CD14-positive monocyte (primary cell): Measurements from ENCODE around the gene LSM5. TPM values are rescaled to one million over a fixed set of nuclear protein-coding genes. Genes with fewer than 3 reads are reported as not detected.

Source experiments
- DNase-seq, 3 donors: peaks; one replicate each; pipeline ENCODE4 v3.0.0-alpha.2; 2011 to 2022
- H2AFZ ChIP-seq: 2 replicates; pipeline ENCODE4 v1.6.0; 2012; ENCODE audit warnings: mild to moderate bottlenecking, low read depth, low read length, inconsistent platforms; ENCODE audit not compliant: insufficient read depth, poor library complexity, severe bottlenecking
- H3K27ac ChIP-seq, 2 donors: 1 replicate in 1 of 2; 2 replicates in 1 of 2; pipeline ENCODE4 v1.5.1; 2012 to 2013; ENCODE audit warnings: low read length in 2 of 2, control low read depth in 1 of 2, inconsistent platforms in 1 of 2, low read depth in 1 of 2, mild to moderate bottlenecking in 1 of 2
- H3K27me3 ChIP-seq, 2 donors: one replicate each; pipeline versions ENCODE4 v1.6.0 to v1.6.1; 2011 to 2013; ENCODE audit warnings: low read length in 2 of 2; ENCODE audit not compliant: control insufficient read depth in 2 of 2, insufficient read depth in 2 of 2
- H3K36me3 ChIP-seq, 2 donors: replicated peaks in 1 of 2; 1 replicate in 1 of 2; 2 replicates in 1 of 2; pipeline versions ENCODE4 v1.5.1 to v1.6.1; 2012 to 2013; ENCODE audit warnings: low read length in 2 of 2, control low read depth in 1 of 2, inconsistent platforms in 1 of 2, mild to moderate bottlenecking in 1 of 2; ENCODE audit not compliant: insufficient read depth in 2 of 2, control insufficient read depth in 1 of 2
- H3K4me1 ChIP-seq, 2 donors: 1 replicate in 1 of 2; 2 replicates in 1 of 2; pipeline versions ENCODE4 v1.5.1 to v1.6.1; 2012 to 2013; ENCODE audit warnings: low read length in 2 of 2, control low read depth in 1 of 2, inconsistent platforms in 1 of 2, mild to moderate bottlenecking in 1 of 2, moderate library complexity in 1 of 2; ENCODE audit not compliant: insufficient read depth in 2 of 2, control insufficient read depth in 1 of 2
- H3K4me2 ChIP-seq: replicated peaks from 2 replicates; pipeline ENCODE3; 2012; ENCODE audit warnings: low read length, moderate library complexity, mild to moderate bottlenecking; ENCODE audit not compliant: poor library complexity, severe bottlenecking; ENCODE audit errors: extremely low read depth
- H3K4me3 ChIP-seq, 3 experiments: fragments of 200-600 bp in 1 of 3; sonication (generic) in 1 of 3; replicated peaks in 1 of 3; 1 replicate in 2 of 3; 2 replicates in 1 of 3; pipeline ENCODE4 v1.5.1; 2011 to 2013; ENCODE audit warnings: low read length in 3 of 3, mild to moderate bottlenecking in 3 of 3, control low read depth in 2 of 3, low read depth in 2 of 3, inconsistent platforms in 1 of 3, moderate library complexity in 1 of 3
- H3K79me2 ChIP-seq: 2 replicates; pipeline ENCODE4 v1.6.0; 2012; ENCODE audit warnings: mild to moderate bottlenecking, control low read depth, inconsistent platforms, low read length, moderate library complexity; ENCODE audit not compliant: insufficient read depth
- H3K9ac ChIP-seq: 2 replicates; pipeline ENCODE4 v1.6.0; 2017; ENCODE audit warnings: low read length, mild to moderate bottlenecking; ENCODE audit not compliant: insufficient read depth, poor library complexity, severe bottlenecking
- H3K9me3 ChIP-seq, 2 donors: replicated peaks in 1 of 2; 1 replicate in 1 of 2; 2 replicates in 1 of 2; pipeline versions ENCODE4 v1.5.1 to v1.6.1; 2012 to 2013; ENCODE audit warnings: low read length in 2 of 2, control low read depth in 1 of 2; ENCODE audit not compliant: control insufficient read depth in 1 of 2, insufficient read depth in 1 of 2
- H4K20me1 ChIP-seq: 2 replicates; pipeline ENCODE4 v1.6.0; 2012; ENCODE audit warnings: mild to moderate bottlenecking, low read length, control low read depth, moderate library complexity; ENCODE audit not compliant: insufficient read depth
- H3K27ac Mint-ChIP-seq, 7 donors: one replicate each; pipeline ENCODE4 v1.8.0; 2020; ENCODE audit warnings: mild to moderate bottlenecking in 7 of 7, mixed read lengths in 7 of 7, moderate library complexity in 6 of 7, inconsistent platforms in 2 of 7
- H3K27me3 Mint-ChIP-seq, 3 donors: one replicate each; pipeline ENCODE4 v1.8.0; 2021 to 2022; ENCODE audit warnings: low read depth in 3 of 3, mild to moderate bottlenecking in 3 of 3, mixed read lengths in 3 of 3, moderate library complexity in 3 of 3, inconsistent platforms in 1 of 3
- H3K36me3 Mint-ChIP-seq, 2 donors: one replicate each; pipeline ENCODE4 v1.8.0; 2020; ENCODE audit warnings: mixed read lengths in 2 of 2, inconsistent platforms in 1 of 2, mild to moderate bottlenecking in 1 of 2
- H3K4me1 Mint-ChIP-seq: one replicate; pipeline ENCODE4 v1.8.0; 2020; ENCODE audit warnings: mild to moderate bottlenecking, mixed read lengths
- H3K4me3 Mint-ChIP-seq, 2 donors: one replicate each; pipeline ENCODE4 v1.8.0; 2020; ENCODE audit warnings: mild to moderate bottlenecking in 2 of 2, mixed read lengths in 2 of 2, moderate library complexity in 1 of 2
- H3K9me3 Mint-ChIP-seq, 7 donors: one replicate each; pipeline ENCODE4 v1.8.0; 2020 to 2022; ENCODE audit warnings: mixed read lengths in 7 of 7, mild to moderate bottlenecking in 6 of 7, moderate library complexity in 6 of 7, inconsistent platforms in 2 of 7
- CTCF ChIP-seq: fragments of 200-600 bp; IDR thresholded peaks from one replicate; pipeline ENCODE4 v1.8.0; 2022; ENCODE audit warnings: antibody characterized with exemption, mild to moderate bottlenecking
- WGBS: methylation state at CpG from one replicate; pipeline ENCODE4 v1.1.5; 2013; ENCODE audit warnings: missing lambda C conversion rate; ENCODE audit not compliant: insufficient coverage; 5-methylcytosine and 5-hydroxymethylcytosine counted together
- intact Hi-C, 2 donors: fragments of 100-400 bp; cut with micrococcal nuclease; formaldehyde crosslinking; loops; one replicate each; pipeline versions ENCODE4 v1.15.0 to v1.15.1; 2023
- polyA plus RNA-seq, 3 donors: library from polyadenylated mRNA; depleted of rRNA in 1 of 3; unstranded in 2 of 3; stranded (reverse) in 1 of 3; fragments of 300-500 nt in 2 of 3; fragments of >200 nt in 1 of 3; fragmentation: Illumina TruSeq in 2 of 3; gene quantifications; 1 replicate in 2 of 3; 2 replicates in 1 of 3; pipeline ENCODE4 v1.2.3, GENCODE V29; 2012 to 2021

Gene LSM5
- polyA plus RNA-seq, 3 donors, result 16.4 to 81.1 (median 78.2) TPM

GRCh38 chr7:32479574-32480200 lies 10.5 kb downstream of the LSM5 start:
- no peaks in the 10 kb centered on the region for H4K20me1 ChIP-seq
- Mint-ChIP-seq H3K4me3 (no peak overlapping the region), H3K27ac (no peak overlapping the region), H3K36me3 (no peaks in the 10 kb centered on the region), H3K27me3 (peaks cover 0 to 4% (median 2%) of the 10 kb centered on the region in 3 donors), H3K4me1 (no peaks in the 10 kb centered on the region), H3K9me3 (no peaks in the 10 kb centered on the region)
- TF ChIP-seq CTCF, result peak; percentile 73
- no peak overlapping the region for H3K4me3 ChIP-seq
- no peak overlapping the region for H2AFZ ChIP-seq
- intact Hi-C loops, result loop anchor here (10.0 kb wide), 1 partner anchor 735 kb away; no protein-coding TSS in a partner anchor
- no peaks in the 10 kb centered on the region for H3K4me1 ChIP-seq
- no peaks in the 10 kb centered on the region for H3K27me3 ChIP-seq
- no peak overlapping the region for H3K4me2 ChIP-seq
- no peak overlapping the region for H3K9ac ChIP-seq
- no peaks in the 10 kb centered on the region for H3K79me2 ChIP-seq
- peak in 1 of 3 donors; percentile 28 for DNase-seq
- H3K36me3 ChIP-seq, result no peaks in the 10 kb centered on the region
- no peak overlapping the region for H3K27ac ChIP-seq
- H3K9me3 ChIP-seq, result no peaks in the 10 kb centered on the region
- no CpG with 5 or more reads among the region's 2 CpGs for WGBS

DNA sequence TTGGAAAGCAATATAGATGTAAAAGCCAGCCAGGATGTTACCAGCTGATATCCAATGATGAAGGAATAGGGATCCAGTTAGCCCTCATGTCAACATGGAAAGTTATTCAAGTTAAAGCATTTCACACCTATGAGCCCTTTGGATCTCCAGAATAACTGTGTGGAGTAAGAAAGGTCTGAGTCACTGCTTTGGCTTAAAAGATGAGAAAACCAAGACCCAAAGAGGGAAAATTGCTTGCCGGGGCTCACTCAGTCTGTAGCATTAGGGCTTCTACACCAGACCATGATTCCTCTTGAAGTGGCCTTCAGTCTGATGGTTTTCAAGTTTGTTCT lies 12.6 kb downstream of the LSM5 start:
- WGBS, result 100% methylated on average over 1 of the region's 1 CpG
- no peak overlapping the region for H3K27ac ChIP-seq
- no peak for TF ChIP-seq CTCF
- Mint-ChIP-seq H3K4me3 (no peak overlapping the region), H3K27me3 (peaks cover 3 to 4% (median 4%) of the 10 kb centered on the region in 3 donors), H3K4me1 (no peaks in the 10 kb centered on the region), H3K9me3 (peaks cover 0 to 1% (median 0%) of the 10 kb centered on the region in 7 donors), H3K36me3 (no peaks in the 10 kb centered on the region), H3K27ac (no peak overlapping the region)
- no peak overlapping the region for H3K9ac ChIP-seq
- no peak overlapping the region for H3K4me2 ChIP-seq
- no peaks in the 10 kb centered on the region for H3K4me1 ChIP-seq
- H3K4me3 ChIP-seq, result no peak overlapping the region
- no peaks in the 10 kb centered on the region for H3K9me3 ChIP-seq
- H2AFZ ChIP-seq, result no peak overlapping the region
- H3K36me3 ChIP-seq, result no peaks in the 10 kb centered on the region
- no peaks in the 10 kb centered on the region for H3K27me3 ChIP-seq
- no peak for DNase-seq
- H3K79me2 ChIP-seq, result no peaks in the 10 kb centered on the region
- H4K20me1 ChIP-seq, result no peaks in the 10 kb centered on the region
- intact Hi-C loops, result loop anchor here (10.0 kb wide), 1 partner anchor 733 kb away; no protein-coding TSS in a partner anchor
